GM12891 (cell line): Measurements from ENCODE around the gene OLFML3.

Experiments
- PAX5 ChIP-seq: IDR thresholded peaks from 2 replicates; pipeline ENCODE4 v1.6.1; 2011; ENCODE audit warnings: low read length, moderate library complexity, mild to moderate bottlenecking; ENCODE audit not compliant: insufficient read depth, severe bottlenecking
- POLR2AphosphoS5 ChIP-seq: IDR thresholded peaks from 2 replicates; pipeline ENCODE4 v1.6.1; 2011; ENCODE audit warnings: low read depth, low read length, control low read depth

DNA sequence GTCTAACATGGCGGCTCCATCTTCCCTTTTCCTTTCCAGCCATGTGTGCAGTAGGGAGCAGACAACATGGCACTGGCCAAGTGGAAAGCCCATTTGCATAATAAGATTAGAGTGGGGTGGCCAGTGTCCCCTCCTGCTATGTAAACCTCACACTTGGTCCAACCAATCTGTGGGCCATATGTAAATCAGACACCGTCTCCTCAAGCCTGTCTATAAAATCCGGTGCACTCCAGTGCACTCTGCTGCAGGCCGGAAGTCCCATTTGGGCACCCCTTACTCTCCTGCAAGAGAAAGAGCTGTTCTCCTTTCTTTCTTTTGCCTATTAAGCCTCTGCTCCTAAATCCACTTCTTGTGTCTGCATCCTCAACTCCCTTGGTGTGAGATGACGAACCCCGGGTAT lies 44.1 kb downstream of the OLFML3 start:
- no peak for TF ChIP-seq PAX5
- no peak for TF ChIP-seq POLR2AphosphoS5
